ENCODE results near the gene ETNK1. TPM values are rescaled to one million over a fixed set of nuclear protein-coding genes. Genes with fewer than 3 reads are reported as not detected.
"Not testable (repeated sequence)": the region's sequence is repeated elsewhere in the genome, so short reads cannot be mapped to it uniquely, and the experiment has no call there.

The ETNK1 gene
- total and polyA plus RNA-seq, 4 experiments from 2014 or later = 17.0 to 88.1 (median 49.9) TPM

DNA sequence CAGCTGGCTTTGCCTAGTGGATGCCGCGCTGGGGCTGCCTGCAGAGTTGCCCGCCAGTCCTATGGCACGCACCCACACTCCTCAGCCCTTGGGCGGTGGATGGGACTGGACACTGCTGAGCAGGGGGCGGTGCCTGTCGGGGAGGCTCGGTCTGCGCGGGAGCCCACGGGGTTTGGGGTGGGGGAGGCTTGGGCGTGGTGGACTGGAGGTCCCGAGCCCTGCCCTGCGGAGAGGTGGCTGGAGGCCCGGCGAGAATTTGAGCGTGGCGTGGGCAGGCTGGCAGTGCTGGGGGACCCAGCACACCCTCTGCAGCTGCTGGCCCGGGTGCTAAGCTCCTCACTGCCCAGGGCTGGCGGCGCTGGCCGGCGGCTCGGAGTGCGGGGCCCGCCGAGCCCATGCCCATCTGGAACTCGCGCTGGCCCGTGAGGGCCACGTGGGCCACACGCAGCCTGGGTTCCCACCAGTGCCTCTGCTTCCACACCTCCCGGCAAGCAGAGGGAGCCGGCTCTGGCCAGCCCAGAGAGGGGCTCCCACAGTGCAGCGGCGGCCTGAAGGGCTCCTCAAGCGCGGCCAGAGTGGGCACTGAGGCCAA, 68.1 kb downstream of the ETNK1 start:
- no peaks in the 10 kb centered on the region for H3K36me3 ChIP-seq (ENCODE audit: insufficient read depth, low read length)
- H3K4me1 ChIP-seq (ENCODE audit: insufficient read depth, low read length) = peaks cover 1% of the 10 kb centered on the region
- no peak overlapping the region for H3K27ac Mint-ChIP-seq
- H3K9me3 Mint-ChIP-seq = peaks cover 0 to 7% (median 0%) of the 10 kb centered on the region in 8 donors
- peaks cover 3 to 6% (median 5%) of the 10 kb centered on the region in 4 donors for H3K4me1 Mint-ChIP-seq
- no peaks in the 10 kb centered on the region for H3K27me3 ChIP-seq (ENCODE audit: insufficient read depth, low read length)
- H3K4me3 ChIP-seq (ENCODE audit: low read length in 2 of 2) = no peak overlapping the region
- H3K36me3 Mint-ChIP-seq = no peaks in the 10 kb centered on the region
- no peak for DNase-seq
- POLR2A ChIA-PET (ENCODE audit: partially characterized antibody) = no interaction called here
- no peak overlapping the region for H3K4me3 Mint-ChIP-seq
- no peaks in the 10 kb centered on the region for H3K27me3 Mint-ChIP-seq
- no peaks in the 10 kb centered on the region for H3K9me3 ChIP-seq (ENCODE audit: control insufficient read depth in 1 of 2, low read length in 2 of 2)
- intact Hi-C loops (cut with micrococcal nuclease) = no loop called here
- no peak overlapping the region for H3K27ac ChIP-seq (ENCODE audit: low read depth, low read length)
- CTCF ChIA-PET (ENCODE audit: partially characterized antibody) = interaction anchor here (0.9 kb wide), 1 partner anchor 12 kb away, joined by 3 read pairs; no protein-coding TSS in a partner anchor

DNA sequence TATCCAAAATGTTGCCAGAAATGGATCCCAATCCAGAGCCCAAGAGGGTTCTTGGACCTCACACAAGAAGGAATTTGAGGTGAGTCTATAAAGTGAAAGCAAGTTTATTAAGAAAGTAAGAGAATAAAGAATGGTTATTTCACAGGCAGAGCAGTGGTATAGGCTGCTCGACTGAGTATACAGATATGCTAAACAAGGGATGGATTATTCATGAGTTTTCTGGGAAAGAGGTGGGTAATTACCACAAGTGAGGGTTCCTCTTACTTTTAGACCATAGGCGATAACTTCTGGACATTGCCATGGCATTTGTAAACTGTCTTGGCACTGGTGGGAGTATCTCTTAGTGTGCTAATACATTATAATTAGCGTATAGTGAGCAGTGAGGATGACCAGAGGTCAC, 73.6 kb downstream of the ETNK1 start:
- H3K36me3 Mint-ChIP-seq = no peaks in the 10 kb centered on the region
- no peak for DNase-seq
- CTCF ChIA-PET (ENCODE audit: partially characterized antibody) = no interaction called here
- Histone ChIP-seq H3K4me1 (ENCODE audit: insufficient read depth, low read length) (no peaks in the 10 kb centered on the region), H3K27me3 (ENCODE audit: insufficient read depth, low read length) (no peaks in the 10 kb centered on the region), H3K27ac (ENCODE audit: low read depth, low read length) (no peak overlapping the region), H3K9me3 (ENCODE audit: control insufficient read depth in 1 of 2, low read length in 2 of 2) (no peaks in the 10 kb centered on the region), H3K36me3 (ENCODE audit: insufficient read depth, low read length) (no peaks in the 10 kb centered on the region), H3K4me3 (ENCODE audit: low read length in 2 of 2) (no peak overlapping the region)
- POLR2A ChIA-PET (ENCODE audit: partially characterized antibody) = no interaction called here
- peaks cover 0 to 4% (median 0%) of the 10 kb centered on the region in 8 donors for H3K9me3 Mint-ChIP-seq
- intact Hi-C loops (cut with micrococcal nuclease) = no loop called here
- no peak overlapping the region for H3K27ac Mint-ChIP-seq
- H3K4me3 Mint-ChIP-seq = no peak overlapping the region
- H3K27me3 Mint-ChIP-seq = peaks cover 0 to 2% of the 10 kb centered on the region in 2 donors
- H3K4me1 Mint-ChIP-seq = no peaks in the 10 kb centered on the region

DNA sequence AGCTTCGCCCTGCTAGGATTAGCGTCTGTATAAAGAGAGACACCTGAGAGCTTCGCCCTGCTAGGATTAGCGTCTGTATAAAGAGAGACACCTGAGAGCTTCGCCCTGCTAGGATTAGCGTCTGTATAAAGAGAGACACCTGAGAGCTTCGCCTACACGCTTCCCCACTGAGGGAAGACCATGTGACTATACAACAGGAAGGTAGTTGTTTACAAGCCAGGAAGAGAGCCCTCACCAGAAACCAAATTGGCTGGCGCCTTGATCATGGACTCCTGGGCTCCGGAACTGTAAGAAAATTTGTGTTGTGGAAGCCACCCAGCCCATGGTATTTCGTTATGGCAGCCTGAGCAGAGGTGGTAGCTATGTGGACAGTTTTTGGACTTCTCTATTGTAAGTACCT, 74.7 kb downstream of the ETNK1 start:
- POLR2A ChIA-PET (ENCODE audit: partially characterized antibody); H3K4me3 ChIP-seq (ENCODE audit: low read length in 2 of 2); H3K9me3 ChIP-seq (ENCODE audit: control insufficient read depth in 1 of 2, low read length in 2 of 2); H3K36me3 ChIP-seq (ENCODE audit: insufficient read depth, low read length); H3K27ac Mint-ChIP-seq; H3K4me1 ChIP-seq (ENCODE audit: insufficient read depth, low read length); H3K27me3 ChIP-seq (ENCODE audit: insufficient read depth, low read length); H3K27me3 Mint-ChIP-seq; H3K4me3 Mint-ChIP-seq; intact Hi-C loops (cut with micrococcal nuclease); H3K27ac ChIP-seq (ENCODE audit: low read depth, low read length); DNase-seq; H3K36me3 Mint-ChIP-seq; CTCF ChIA-PET (ENCODE audit: partially characterized antibody); H3K4me1 Mint-ChIP-seq; H3K9me3 Mint-ChIP-seq: not testable (repeated sequence)

DNA sequence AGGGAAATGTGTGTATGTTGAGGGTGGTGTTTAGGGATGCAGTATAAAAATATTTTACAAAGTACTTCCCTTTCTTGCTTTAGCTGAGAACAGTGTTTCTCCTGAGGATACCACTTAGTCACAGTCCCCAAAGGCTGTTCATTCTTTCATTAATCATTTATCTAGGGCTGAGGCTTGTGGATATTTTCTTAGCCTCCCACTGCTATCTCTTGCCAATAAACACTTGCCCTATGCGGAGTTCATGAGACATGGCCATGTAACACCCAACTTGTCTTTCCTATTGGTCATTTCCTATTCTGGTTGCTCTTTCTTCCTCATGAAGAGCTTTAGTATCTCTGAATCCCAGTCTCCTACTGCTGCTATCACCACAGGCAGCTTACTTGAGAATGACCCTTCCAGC, 75.1 kb downstream of the ETNK1 start:
- POLR2A ChIA-PET (ENCODE audit: partially characterized antibody) = no interaction called here
- Mint-ChIP-seq H3K4me1 (no peaks in the 10 kb centered on the region), H3K4me3 (no peak overlapping the region), H3K27ac (no peak overlapping the region), H3K27me3 (peaks cover 0 to 2% of the 10 kb centered on the region in 2 donors), H3K36me3 (no peaks in the 10 kb centered on the region), H3K9me3 (peaks cover 0 to 4% (median 0%) of the 10 kb centered on the region in 8 donors)
- Histone ChIP-seq H3K4me3 (ENCODE audit: low read length in 2 of 2) (no peak overlapping the region), H3K4me1 (ENCODE audit: insufficient read depth, low read length) (no peaks in the 10 kb centered on the region), H3K27ac (ENCODE audit: low read depth, low read length) (no peak overlapping the region), H3K27me3 (ENCODE audit: insufficient read depth, low read length) (no peaks in the 10 kb centered on the region), H3K9me3 (ENCODE audit: control insufficient read depth in 1 of 2, low read length in 2 of 2) (no peaks in the 10 kb centered on the region), H3K36me3 (ENCODE audit: insufficient read depth, low read length) (no peaks in the 10 kb centered on the region)
- intact Hi-C loops (cut with micrococcal nuclease) = no loop called here
- no peak for DNase-seq
- CTCF ChIA-PET (ENCODE audit: partially characterized antibody) = no interaction called here

DNA sequence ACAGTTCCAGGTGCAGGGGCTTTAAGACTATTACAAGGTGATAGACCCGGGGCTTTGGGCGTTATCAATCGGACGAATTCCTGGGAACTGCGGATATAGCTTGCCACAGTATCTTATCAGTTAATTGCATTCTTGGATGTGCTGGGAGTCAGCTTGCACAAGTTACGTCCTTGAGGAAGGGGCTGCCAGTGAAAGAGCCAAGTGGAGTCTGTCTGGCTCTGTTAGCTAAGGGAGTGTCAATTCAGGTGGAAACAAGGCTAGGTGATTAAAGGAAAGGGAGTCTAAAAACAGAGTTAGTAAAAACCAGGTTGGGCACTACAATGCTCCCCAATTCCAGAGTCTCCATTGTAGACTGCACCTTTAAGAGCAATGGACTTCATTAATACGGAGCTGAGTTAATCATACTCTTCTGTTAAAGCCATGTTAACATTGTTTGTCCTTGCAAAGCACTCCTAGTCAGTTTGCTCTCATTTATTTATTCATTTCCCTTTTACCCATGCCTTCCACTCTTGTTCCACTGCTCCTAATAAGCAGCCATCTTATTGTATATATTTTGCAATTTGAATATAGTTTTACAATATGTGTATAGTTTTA, 76.3 kb downstream of the ETNK1 start:
- CTCF ChIA-PET (ENCODE audit: partially characterized antibody); H3K9me3 ChIP-seq (ENCODE audit: control insufficient read depth in 1 of 2, low read length in 2 of 2); H3K9me3 Mint-ChIP-seq; H3K27ac ChIP-seq (ENCODE audit: low read depth, low read length); intact Hi-C loops (cut with micrococcal nuclease); H3K4me3 Mint-ChIP-seq; H3K27ac Mint-ChIP-seq; H3K4me3 ChIP-seq (ENCODE audit: low read length in 2 of 2); H3K27me3 Mint-ChIP-seq; DNase-seq; H3K4me1 Mint-ChIP-seq; H3K4me1 ChIP-seq (ENCODE audit: insufficient read depth, low read length); POLR2A ChIA-PET (ENCODE audit: partially characterized antibody); H3K36me3 Mint-ChIP-seq; H3K27me3 ChIP-seq (ENCODE audit: insufficient read depth, low read length); H3K36me3 ChIP-seq (ENCODE audit: insufficient read depth, low read length): not testable (repeated sequence)

DNA sequence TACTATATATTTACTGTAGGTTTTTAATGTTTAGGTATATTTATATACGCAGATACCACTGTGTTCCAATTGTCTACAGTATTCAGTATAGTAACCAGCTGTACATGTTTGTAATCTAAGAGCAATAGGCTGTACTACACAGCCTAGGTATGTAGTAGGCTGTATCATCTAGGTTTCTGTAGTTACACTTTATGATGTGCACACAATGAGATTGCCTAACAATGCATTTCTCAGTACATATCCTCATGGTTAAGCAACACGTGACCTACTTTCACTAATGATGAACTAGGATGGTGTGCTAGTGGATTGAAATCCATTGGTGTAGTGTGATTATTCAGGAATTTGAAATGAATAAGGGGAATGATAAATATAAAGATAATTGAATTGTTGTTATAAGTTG, 77.7 kb downstream of the ETNK1 start:
- Mint-ChIP-seq H3K36me3 (no peaks in the 10 kb centered on the region), H3K4me3 (no peak overlapping the region), H3K27ac (no peak overlapping the region), H3K27me3 (peaks cover 0 to 2% of the 10 kb centered on the region in 2 donors), H3K4me1 (no peaks in the 10 kb centered on the region), H3K9me3 (peaks cover 0 to 2% (median 0%) of the 10 kb centered on the region in 8 donors)
- Histone ChIP-seq H3K4me1 (ENCODE audit: insufficient read depth, low read length) (no peaks in the 10 kb centered on the region), H3K27me3 (ENCODE audit: insufficient read depth, low read length) (no peaks in the 10 kb centered on the region), H3K4me3 (ENCODE audit: low read length in 2 of 2) (no peak overlapping the region), H3K27ac (ENCODE audit: low read depth, low read length) (no peak overlapping the region), H3K36me3 (ENCODE audit: insufficient read depth, low read length) (no peaks in the 10 kb centered on the region), H3K9me3 (ENCODE audit: control insufficient read depth in 1 of 2, low read length in 2 of 2) (no peaks in the 10 kb centered on the region)
- POLR2A ChIA-PET (ENCODE audit: partially characterized antibody) = no interaction called here
- CTCF ChIA-PET (ENCODE audit: partially characterized antibody) = no interaction called here
- no peak for DNase-seq
- intact Hi-C loops (cut with micrococcal nuclease) = no loop called here

DNA sequence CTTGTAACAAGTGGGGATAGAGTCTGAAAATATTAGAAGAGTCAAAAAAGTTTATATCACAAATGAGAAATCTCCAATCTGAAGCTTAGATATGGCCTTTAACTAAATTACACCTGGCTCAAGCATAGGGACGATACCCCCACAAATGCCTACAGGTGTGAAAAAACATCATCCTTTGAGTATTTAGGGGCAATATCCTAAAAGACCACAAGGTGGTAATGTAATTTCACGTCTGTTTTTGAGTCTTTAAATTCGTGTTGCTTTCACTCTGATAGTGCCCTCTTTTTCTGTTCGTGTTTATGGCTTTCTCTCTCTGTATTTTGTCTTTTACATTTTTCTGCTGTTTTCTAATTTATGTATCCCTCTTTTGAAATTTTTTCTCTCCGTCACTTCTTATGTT, 84.3 kb downstream of the ETNK1 start:
- ChIA-PET POLR2A (ENCODE audit: partially characterized antibody) (no interaction called here), CTCF (ENCODE audit: partially characterized antibody) (no interaction called here)
- no peaks in the 10 kb centered on the region for H3K27me3 ChIP-seq (ENCODE audit: insufficient read depth, low read length)
- no peaks in the 10 kb centered on the region for H3K36me3 ChIP-seq (ENCODE audit: insufficient read depth, low read length)
- no peak overlapping the region for H3K4me3 ChIP-seq (ENCODE audit: low read length in 2 of 2)
- H3K4me1 ChIP-seq (ENCODE audit: insufficient read depth, low read length) = no peaks in the 10 kb centered on the region
- H3K9me3 Mint-ChIP-seq = peaks cover 0 to 2% (median 0%) of the 10 kb centered on the region in 8 donors
- no peak overlapping the region for H3K27ac Mint-ChIP-seq
- no peaks in the 10 kb centered on the region for H3K9me3 ChIP-seq (ENCODE audit: control insufficient read depth in 1 of 2, low read length in 2 of 2)
- peaks cover 2% of the 10 kb centered on the region in 2 donors for H3K27me3 Mint-ChIP-seq
- H3K36me3 Mint-ChIP-seq = no peaks in the 10 kb centered on the region
- H3K4me3 Mint-ChIP-seq = no peak overlapping the region
- H3K4me1 Mint-ChIP-seq = peaks cover 0 to 5% (median 4%) of the 10 kb centered on the region in 4 donors
- intact Hi-C loops (cut with micrococcal nuclease) = no loop called here
- no peak overlapping the region for H3K27ac ChIP-seq (ENCODE audit: low read depth, low read length)
- DNase-seq = no peak

Data from CD4-positive, alpha-beta memory T cell (primary cell).